ENCODE data around the gene GUCY2D.

GUCY2D gene

GRCh38 chr17:8007836-8008235 is 5.4 kb downstream of the GUCY2D start:
- Histone ChIP-seq H3K36me3 (ENCODE audit: low read length) (no peaks in the 10 kb centered on the region), H3K4me3 (ENCODE audit: insufficient read depth, low read length, poor library complexity, severe bottlenecking) (no peak overlapping the region), H3K4me2 (ENCODE audit: low read depth, low read length, poor library complexity, severe bottlenecking) (no peak overlapping the region), H3K27me3 (ENCODE audit: low read length) (no peaks in the 10 kb centered on the region), H3K79me2 (ENCODE audit: insufficient read depth, low read length) (no peaks in the 10 kb centered on the region), H3F3A (ENCODE audit: insufficient read depth) (no peaks in the 10 kb centered on the region), H2AFZ (ENCODE audit: low read depth, low read length, severe bottlenecking) (no peak overlapping the region), H3K27ac (ENCODE audit: low read depth, low read length) (no peak overlapping the region), H3K9me3 (ENCODE audit: insufficient read depth, low read length) (no peaks in the 10 kb centered on the region), H3K9ac (ENCODE audit: low read length) (no peak overlapping the region), H3K9me2 (replicated peaks; ENCODE audit: insufficient read depth, low read length) (no peaks in the 10 kb centered on the region), H4K20me1 (ENCODE audit: low read depth, low read length) (no peaks in the 10 kb centered on the region)
- no peak for TF ChIP-seq EZH2phosphoT487 (conservative IDR thresholded peaks at IDR 0.05; ENCODE audit: low read length)
- no peak for TF ChIP-seq CTCF (IDR thresholded peaks at IDR 0.05; ENCODE audit: insufficient read depth, low read length, poor library complexity, severe bottlenecking)

- Histone ChIP-seq H4K20me1 (ENCODE audit: low read depth, low read length) (no peaks in the 10 kb centered on the region), H3K79me2 (ENCODE audit: insufficient read depth, low read length) (no peaks in the 10 kb centered on the region), H3K9me3 (ENCODE audit: insufficient read depth, low read length) (no peaks in the 10 kb centered on the region), H3F3A (ENCODE audit: insufficient read depth) (no peaks in the 10 kb centered on the region), H3K4me2 (ENCODE audit: low read depth, low read length, poor library complexity, severe bottlenecking) (no peak overlapping the region), H3K9ac (ENCODE audit: low read length) (no peak overlapping the region), H3K4me3 (ENCODE audit: insufficient read depth, low read length, poor library complexity, severe bottlenecking) (no peak overlapping the region), H3K27ac (ENCODE audit: low read depth, low read length) (no peak overlapping the region), H2AFZ (ENCODE audit: low read depth, low read length, severe bottlenecking) (no peak overlapping the region), H3K9me2 (replicated peaks; ENCODE audit: insufficient read depth, low read length) (no peaks in the 10 kb centered on the region), H3K27me3 (ENCODE audit: low read length) (no peaks in the 10 kb centered on the region), H3K36me3 (ENCODE audit: low read length) (no peaks in the 10 kb centered on the region)
- no peak for TF ChIP-seq EZH2phosphoT487 (conservative IDR thresholded peaks at IDR 0.05; ENCODE audit: low read length)
- TF ChIP-seq CTCF (IDR thresholded peaks at IDR 0.05; ENCODE audit: insufficient read depth, low read length, poor library complexity, severe bottlenecking), result no peak
Measured at GRCh38 chr17:8012045-8012580, 9.7 kb downstream of the GUCY2D start.

- no peak overlapping the region for H3K4me3 ChIP-seq (ENCODE audit: insufficient read depth, low read length, poor library complexity, severe bottlenecking)
- H3K9me2 ChIP-seq (replicated peaks; ENCODE audit: insufficient read depth, low read length), result no peaks in the 10 kb centered on the region
- no peaks in the 10 kb centered on the region for H3F3A ChIP-seq (ENCODE audit: insufficient read depth)
- H4K20me1 ChIP-seq (ENCODE audit: low read depth, low read length), result no peaks in the 10 kb centered on the region
- no peak overlapping the region for H3K9ac ChIP-seq (ENCODE audit: low read length)
- H3K9me3 ChIP-seq (ENCODE audit: insufficient read depth, low read length), result no peaks in the 10 kb centered on the region
- H3K79me2 ChIP-seq (ENCODE audit: insufficient read depth, low read length), result no peaks in the 10 kb centered on the region
- TF ChIP-seq CTCF (IDR thresholded peaks at IDR 0.05; ENCODE audit: insufficient read depth, low read length, poor library complexity, severe bottlenecking) (no peak), EZH2phosphoT487 (conservative IDR thresholded peaks at IDR 0.05; ENCODE audit: low read length) (no peak)
- no peak overlapping the region for H3K27ac ChIP-seq (ENCODE audit: low read depth, low read length)
- H2AFZ ChIP-seq (ENCODE audit: low read depth, low read length, severe bottlenecking), result no peak overlapping the region
- H3K4me2 ChIP-seq (ENCODE audit: low read depth, low read length, poor library complexity, severe bottlenecking), result no peak overlapping the region
- no peaks in the 10 kb centered on the region for H3K36me3 ChIP-seq (ENCODE audit: low read length)
- no peaks in the 10 kb centered on the region for H3K27me3 ChIP-seq (ENCODE audit: low read length)
Measured at GRCh38 chr17:8012996-8013640, 10.7 kb downstream of the GUCY2D start.
